ENCODE results near the gene LRIT1.

DNA sequence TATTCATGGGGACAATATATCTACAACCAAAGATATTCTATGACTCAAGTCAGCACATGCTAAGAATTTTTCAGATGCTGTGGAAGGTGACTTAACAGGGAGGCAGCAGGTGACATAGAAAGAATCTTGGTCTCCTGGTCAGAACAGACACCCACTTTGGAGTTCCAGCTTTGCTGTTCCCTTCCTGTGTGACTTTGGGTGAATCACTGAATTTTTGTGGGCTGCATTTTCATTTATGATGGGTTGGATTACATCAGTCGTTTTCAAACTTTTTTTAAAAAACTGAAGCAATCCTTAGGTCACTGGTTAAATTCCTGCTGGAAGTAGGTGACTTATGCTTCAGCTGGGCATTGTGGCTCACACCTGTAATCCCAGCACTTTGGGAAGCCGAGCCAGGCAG is 28.4 kb upstream of the LRIT1 start:
- TF ChIP-seq, protein P1, sequence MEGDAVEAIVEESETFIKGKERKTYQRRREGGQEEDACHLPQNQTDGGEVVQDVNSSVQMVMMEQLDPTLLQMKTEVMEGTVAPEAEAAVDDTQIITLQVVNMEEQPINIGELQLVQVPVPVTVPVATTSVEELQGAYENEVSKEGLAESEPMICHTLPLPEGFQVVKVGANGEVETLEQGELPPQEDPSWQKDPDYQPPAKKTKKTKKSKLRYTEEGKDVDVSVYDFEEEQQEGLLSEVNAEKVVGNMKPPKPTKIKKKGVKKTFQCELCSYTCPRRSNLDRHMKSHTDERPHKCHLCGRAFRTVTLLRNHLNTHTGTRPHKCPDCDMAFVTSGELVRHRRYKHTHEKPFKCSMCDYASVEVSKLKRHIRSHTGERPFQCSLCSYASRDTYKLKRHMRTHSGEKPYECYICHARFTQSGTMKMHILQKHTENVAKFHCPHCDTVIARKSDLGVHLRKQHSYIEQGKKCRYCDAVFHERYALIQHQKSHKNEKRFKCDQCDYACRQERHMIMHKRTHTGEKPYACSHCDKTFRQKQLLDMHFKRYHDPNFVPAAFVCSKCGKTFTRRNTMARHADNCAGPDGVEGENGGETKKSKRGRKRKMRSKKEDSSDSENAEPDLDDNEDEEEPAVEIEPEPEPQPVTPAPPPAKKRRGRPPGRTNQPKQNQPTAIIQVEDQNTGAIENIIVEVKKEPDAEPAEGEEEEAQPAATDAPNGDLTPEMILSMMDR (IDR thresholded peaks at IDR 0.05), result no peak
- no peak for TF ChIP-seq POLR2A (IDR thresholded peaks at IDR 0.05)
